ENCODE results near the gene SERGEF.

GRCh38 chr11:17934194-17934593, 78.7 kb downstream of the SERGEF start:
- TF ChIP-seq RFX5 (IDR thresholded peaks at IDR 0.05; ENCODE audit: low read length) (no peak), POLR2AphosphoS5 (IDR thresholded peaks at IDR 0.05; ENCODE audit: low read depth, low read length) (no peak), FOXJ3 (CRISPR knock-in tag; IDR thresholded peaks at IDR 0.05) (no peak), GATA2 (CRISPR knock-in tag; IDR thresholded peaks at IDR 0.05) (no peak), SMC3 (IDR thresholded peaks at IDR 0.05; ENCODE audit: low read depth, low read length) (no peak), CTCF (IDR thresholded peaks at IDR 0.05) (no peak), MXI1 (IDR thresholded peaks at IDR 0.05; ENCODE audit: low read depth, low read length) (no peak), NRF1 (IDR thresholded peaks at IDR 0.05; ENCODE audit: low read depth, low read length) (no peak), EP300 (IDR thresholded peaks at IDR 0.05; ENCODE audit: borderline replicate concordance in 1 of 2, low read depth in 1 of 2, low read length in 1 of 2) (no peak), PBX3 (IDR thresholded peaks at IDR 0.05) (no peak), USF1 (IDR thresholded peaks at IDR 0.05; ENCODE audit: borderline replicate concordance, low read depth) (no peak), FOXM1 (IDR thresholded peaks at IDR 0.05; ENCODE audit: low read depth) (no peak), ELF1 (IDR thresholded peaks at IDR 0.05) (no peak)

All from SK-N-SH (cell line).